ENCODE measurements around the gene GPATCH2. TPM values are rescaled to one million over a fixed set of nuclear protein-coding genes. Genes with fewer than 3 reads are reported as not detected.
A peak's percentile ranks its signal among the peaks of the same experiment; 100 is the strongest.

GPATCH2 gene
- total RNA-seq, 1 donor from 2014 or later = 28.0 TPM

DNA sequence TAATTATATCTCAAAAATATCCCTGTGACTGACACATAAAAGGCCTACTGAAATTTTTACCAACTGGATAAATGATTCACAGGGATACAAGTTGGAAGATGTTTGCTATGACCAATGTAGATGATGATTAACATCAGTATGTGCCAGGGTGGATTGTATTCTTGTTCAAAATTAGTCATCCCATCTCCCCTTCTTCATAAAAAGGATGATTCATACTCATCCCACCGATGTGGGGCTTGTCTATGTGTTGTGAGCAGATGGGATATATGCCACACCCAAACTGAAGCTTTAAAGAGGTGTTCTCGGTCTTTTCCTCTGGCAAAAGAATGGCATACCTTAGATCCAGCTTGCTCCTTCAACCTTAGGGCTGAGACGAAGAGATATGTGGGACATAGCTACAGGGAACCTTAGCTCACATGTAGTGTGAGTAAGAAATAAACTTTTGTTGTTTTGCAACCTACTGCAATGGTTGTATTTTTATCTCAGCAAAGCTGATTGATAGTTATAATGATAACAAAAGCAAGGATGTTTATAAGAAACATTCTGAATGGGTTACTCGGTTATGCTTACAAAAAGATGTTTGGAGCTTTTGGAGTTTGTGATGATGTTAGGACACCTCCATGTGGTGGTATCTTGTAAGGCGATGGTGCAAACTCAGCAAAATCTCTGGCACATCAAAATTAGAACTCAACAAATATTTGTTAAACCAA is 29.6 kb upstream of the GPATCH2 start:
- Mint-ChIP-seq H3K27ac (no peak overlapping the region), H3K4me1 (ENCODE audit: low read depth) (no peaks in the 10 kb centered on the region), H3K4me3 (ENCODE audit: low read depth) (no peak overlapping the region), H3K9me3 (ENCODE audit: low read depth) (no peaks in the 10 kb centered on the region), H3K36me3 (ENCODE audit: insufficient read depth) (peaks cover 2% of the 10 kb centered on the region), H3K27me3 (no peaks in the 10 kb centered on the region)
- DNase-seq (ENCODE audit: low spot score, unreplicated experiment) = no peak
- TF ChIP-seq CTCF (IDR thresholded peaks at IDR 0.05; ENCODE audit: unreplicated experiment) = peak; percentile 37

- no peaks in the 10 kb centered on the region for H3K4me1 Mint-ChIP-seq (ENCODE audit: low read depth)
- H3K4me3 Mint-ChIP-seq (ENCODE audit: low read depth) = no peak overlapping the region
- no peaks in the 10 kb centered on the region for H3K27me3 Mint-ChIP-seq
- DNase-seq (ENCODE audit: low spot score, unreplicated experiment) = no peak
- H3K27ac Mint-ChIP-seq = no peak overlapping the region
- peaks cover 6% of the 10 kb centered on the region for H3K36me3 Mint-ChIP-seq (ENCODE audit: insufficient read depth)
- no peak for TF ChIP-seq CTCF (IDR thresholded peaks at IDR 0.05; ENCODE audit: unreplicated experiment)
- H3K9me3 Mint-ChIP-seq (ENCODE audit: low read depth) = no peaks in the 10 kb centered on the region
Measured at GRCh38 chr1:217650674-217651073, 19.8 kb upstream of the GPATCH2 start.

DNA sequence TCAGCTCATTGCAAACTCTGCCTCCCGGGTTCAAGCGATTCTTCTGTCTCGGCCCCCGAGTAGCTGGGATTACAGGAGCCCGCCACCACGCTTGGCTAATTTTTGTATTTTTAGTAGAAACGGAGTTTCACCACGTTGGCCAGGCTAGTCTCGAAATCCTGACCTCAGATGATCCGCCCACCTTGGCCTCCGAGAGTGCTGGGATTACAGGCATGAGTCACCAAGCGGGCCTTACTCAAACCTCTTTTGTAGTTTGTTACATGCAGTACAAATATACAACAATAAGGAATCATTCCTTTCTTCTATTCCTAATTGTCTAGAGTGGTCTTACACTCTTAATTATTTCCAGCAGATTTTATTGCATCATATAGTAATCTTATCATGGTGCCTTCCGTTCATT is 16.9 kb upstream of the GPATCH2 start:
- no peaks in the 10 kb centered on the region for H3K4me1 Mint-ChIP-seq (ENCODE audit: low read depth)
- H3K4me3 Mint-ChIP-seq (ENCODE audit: low read depth) = no peak overlapping the region
- DNase-seq (ENCODE audit: low spot score, unreplicated experiment) = no peak
- no peaks in the 10 kb centered on the region for H3K9me3 Mint-ChIP-seq (ENCODE audit: low read depth)
- TF ChIP-seq CTCF (IDR thresholded peaks at IDR 0.05; ENCODE audit: unreplicated experiment) = no peak
- peaks cover 6% of the 10 kb centered on the region for H3K36me3 Mint-ChIP-seq (ENCODE audit: insufficient read depth)
- H3K27ac Mint-ChIP-seq = no peak overlapping the region
- H3K27me3 Mint-ChIP-seq = no peaks in the 10 kb centered on the region

DNA sequence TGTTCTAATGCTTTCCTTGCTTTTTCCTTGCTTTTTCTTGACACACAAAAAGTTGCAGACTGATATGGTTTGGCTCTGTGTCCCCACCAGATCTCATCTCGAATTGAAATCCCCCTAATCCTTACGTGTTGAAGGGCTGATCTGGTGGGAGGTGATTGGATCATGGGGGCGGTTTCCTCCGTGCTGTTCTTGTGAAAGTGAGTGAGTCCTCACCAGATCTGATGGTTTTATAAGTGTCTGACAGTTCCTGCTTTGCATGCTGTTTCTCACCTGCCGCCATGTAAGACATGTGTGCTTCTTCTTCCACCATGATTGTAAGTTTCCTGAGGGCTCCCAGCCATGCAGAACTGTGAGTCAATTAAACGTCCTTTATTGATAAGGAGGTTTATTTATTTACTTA is 11.6 kb upstream of the GPATCH2 start:
- TF ChIP-seq CTCF (IDR thresholded peaks at IDR 0.05; ENCODE audit: unreplicated experiment) = no peak
- peaks cover 4% of the 10 kb centered on the region for H3K9me3 Mint-ChIP-seq (ENCODE audit: low read depth)
- DNase-seq (ENCODE audit: low spot score, unreplicated experiment) = no peak
- H3K4me1 Mint-ChIP-seq (ENCODE audit: low read depth) = no peaks in the 10 kb centered on the region
- H3K36me3 Mint-ChIP-seq (ENCODE audit: insufficient read depth) = no peaks in the 10 kb centered on the region
- H3K27ac Mint-ChIP-seq = no peak overlapping the region
- no peak overlapping the region for H3K4me3 Mint-ChIP-seq (ENCODE audit: low read depth)
- no peaks in the 10 kb centered on the region for H3K27me3 Mint-ChIP-seq

- peaks cover 2% of the 10 kb centered on the region for H3K36me3 Mint-ChIP-seq (ENCODE audit: insufficient read depth)
- TF ChIP-seq CTCF (IDR thresholded peaks at IDR 0.05; ENCODE audit: unreplicated experiment) = no peak
- no peaks in the 10 kb centered on the region for H3K27me3 Mint-ChIP-seq
- no peak overlapping the region for H3K4me3 Mint-ChIP-seq (ENCODE audit: low read depth)
- peaks cover 20% of the 10 kb centered on the region for H3K4me1 Mint-ChIP-seq (ENCODE audit: low read depth)
- no peaks in the 10 kb centered on the region for H3K9me3 Mint-ChIP-seq (ENCODE audit: low read depth)
- H3K27ac Mint-ChIP-seq = no peak overlapping the region
- no peak for DNase-seq (ENCODE audit: low spot score, unreplicated experiment)
Measured at GRCh38 chr1:217627431-217627830, 3.5 kb downstream of the GPATCH2 start.

Measured in progenitor cell of endocrine pancreas (in vitro differentiated cells).